Measurements from ENCODE around the gene AKT3. TPM values are rescaled to one million over a fixed set of nuclear protein-coding genes. Genes with fewer than 3 reads are reported as not detected.

AKT3 gene
- total RNA-seq, 1 donor from 2014 or later: 107 TPM

- no peak for DNase-seq (ENCODE audit: extremely low spot score, unreplicated experiment)
- H3K9me3 Mint-ChIP-seq (ENCODE audit: unreplicated experiment): peaks cover 13% of the 10 kb centered on the region
- no peak for TF ChIP-seq CTCF (IDR thresholded peaks at IDR 0.05)
- H3K27me3 Mint-ChIP-seq (ENCODE audit: unreplicated experiment): no peaks in the 10 kb centered on the region
- H3K4me1 Mint-ChIP-seq (ENCODE audit: unreplicated experiment): peaks cover 12% of the 10 kb centered on the region
- H3K27ac Mint-ChIP-seq (ENCODE audit: unreplicated experiment): no peak overlapping the region
- H3K36me3 Mint-ChIP-seq (ENCODE audit: unreplicated experiment): peaks cover 28% of the 10 kb centered on the region
- no peak overlapping the region for H3K4me3 Mint-ChIP-seq (ENCODE audit: unreplicated experiment)
These were observed 277.1 kb downstream of the AKT3 start for GRCh38 chr1:243572940-243573339.

- peaks cover 21% of the 10 kb centered on the region for H3K36me3 Mint-ChIP-seq (ENCODE audit: unreplicated experiment)
These were observed 281.2 kb downstream of the AKT3 start for GRCh38 chr1:243568793-243569192.

GRCh38 chr1:243564814-243565213 is 285.2 kb downstream of the AKT3 start:
- Mint-ChIP-seq H3K9me3 (ENCODE audit: unreplicated experiment) (peaks cover 11% of the 10 kb centered on the region), H3K4me1 (ENCODE audit: unreplicated experiment) (peaks cover 21% of the 10 kb centered on the region)

More at GRCh38 chr1:243568793-243569192, 281.2 kb downstream of the AKT3 start:
- no peak overlapping the region for H3K4me3 Mint-ChIP-seq (ENCODE audit: unreplicated experiment)
- no peaks in the 10 kb centered on the region for H3K27me3 Mint-ChIP-seq (ENCODE audit: unreplicated experiment)
- TF ChIP-seq CTCF (IDR thresholded peaks at IDR 0.05): no peak
- H3K4me1 Mint-ChIP-seq (ENCODE audit: unreplicated experiment): peaks cover 19% of the 10 kb centered on the region
- H3K9me3 Mint-ChIP-seq (ENCODE audit: unreplicated experiment): no peaks in the 10 kb centered on the region
- H3K27ac Mint-ChIP-seq (ENCODE audit: unreplicated experiment): no peak overlapping the region
- no peak for DNase-seq (ENCODE audit: extremely low spot score, unreplicated experiment)

GRCh38 chr1:243563732-243564131 is 286.3 kb downstream of the AKT3 start:
- no peak overlapping the region for H3K4me3 Mint-ChIP-seq (ENCODE audit: unreplicated experiment)
- H3K27ac Mint-ChIP-seq (ENCODE audit: unreplicated experiment): no peak overlapping the region
- peaks cover 40% of the 10 kb centered on the region for H3K36me3 Mint-ChIP-seq (ENCODE audit: unreplicated experiment)
- peaks cover 18% of the 10 kb centered on the region for H3K4me1 Mint-ChIP-seq (ENCODE audit: unreplicated experiment)
- DNase-seq (ENCODE audit: extremely low spot score, unreplicated experiment): no peak
- no peaks in the 10 kb centered on the region for H3K27me3 Mint-ChIP-seq (ENCODE audit: unreplicated experiment)
- no peak for TF ChIP-seq CTCF (IDR thresholded peaks at IDR 0.05)
- peaks cover 11% of the 10 kb centered on the region for H3K9me3 Mint-ChIP-seq (ENCODE audit: unreplicated experiment)

More at GRCh38 chr1:243564814-243565213, 285.2 kb downstream of the AKT3 start:
- no peak for DNase-seq (ENCODE audit: extremely low spot score, unreplicated experiment)
- Mint-ChIP-seq H3K27me3 (ENCODE audit: unreplicated experiment) (no peaks in the 10 kb centered on the region), H3K4me3 (ENCODE audit: unreplicated experiment) (no peak overlapping the region), H3K36me3 (ENCODE audit: unreplicated experiment) (peaks cover 38% of the 10 kb centered on the region), H3K27ac (ENCODE audit: unreplicated experiment) (no peak overlapping the region)
- TF ChIP-seq CTCF (IDR thresholded peaks at IDR 0.05): no peak

DNA sequence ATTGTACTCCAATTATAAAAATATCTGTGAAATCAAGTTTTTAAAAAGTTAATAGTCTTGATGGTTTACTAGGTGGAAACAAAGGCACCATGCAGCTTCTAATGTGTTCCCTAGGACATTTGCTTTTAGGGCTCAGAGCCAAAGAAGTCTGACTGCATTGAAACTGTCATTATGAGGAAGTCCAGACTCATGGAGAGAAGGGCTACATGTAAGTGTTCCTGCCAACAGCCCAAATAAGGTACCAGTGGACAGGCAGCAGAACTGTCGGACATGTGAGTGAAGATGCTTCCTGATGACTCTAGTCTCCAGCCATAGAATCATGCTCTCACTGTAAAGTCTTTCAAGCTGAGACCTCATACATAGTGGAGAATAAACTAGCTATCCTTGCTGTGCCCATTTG is 287.6 kb downstream of the AKT3 start:
- Mint-ChIP-seq H3K9me3 (ENCODE audit: unreplicated experiment) (peaks cover 11% of the 10 kb centered on the region), H3K27ac (ENCODE audit: unreplicated experiment) (no peak overlapping the region), H3K4me1 (ENCODE audit: unreplicated experiment) (peaks cover 9% of the 10 kb centered on the region), H3K36me3 (ENCODE audit: unreplicated experiment) (peaks cover 37% of the 10 kb centered on the region), H3K27me3 (ENCODE audit: unreplicated experiment) (no peaks in the 10 kb centered on the region), H3K4me3 (ENCODE audit: unreplicated experiment) (no peak overlapping the region)
- no peak for TF ChIP-seq CTCF (IDR thresholded peaks at IDR 0.05)
- no peak for DNase-seq (ENCODE audit: extremely low spot score, unreplicated experiment)
